Measurements from ENCODE around the gene ZCCHC7.

GRCh38 chr9:37210737-37211523, 90.6 kb downstream of the ZCCHC7 start:
- TF ChIP-seq CTCF (IDR thresholded peaks at IDR 0.05): no peak
- no peak for TF ChIP-seq POLR2A (IDR thresholded peaks at IDR 0.05)
